ENCODE results near the gene DEK.

DEK gene

DNA sequence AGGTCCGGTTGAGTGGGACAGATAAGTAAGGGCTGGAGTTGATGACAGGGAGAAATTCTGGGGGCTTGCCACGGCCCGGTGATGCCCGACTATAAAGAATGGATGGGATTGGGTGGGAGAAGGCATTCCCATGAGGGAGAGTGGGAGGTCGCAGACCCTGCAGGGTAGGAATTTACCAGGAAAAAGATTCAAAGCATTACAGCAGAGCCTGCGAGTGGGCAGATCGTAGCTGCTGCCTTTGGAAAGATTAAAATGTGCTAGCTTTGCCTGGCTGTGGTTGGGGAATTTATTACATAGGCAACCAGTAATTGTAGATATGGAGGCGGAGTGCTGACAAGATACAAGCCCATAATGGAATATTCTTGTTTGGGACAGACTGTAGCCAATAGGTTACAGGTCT lies 59.6 kb downstream of the DEK start:
- DNase-seq (ENCODE audit: low read depth in 1 of 2, low spot score in 1 of 2) = no peak
- TF ChIP-seq POLR2AphosphoS5 (IDR thresholded peaks at IDR 0.05; ENCODE audit: low read depth) (no peak), CTCF (IDR thresholded peaks at IDR 0.05; ENCODE audit: insufficient read depth, low read length) (no peak), REST (IDR thresholded peaks at IDR 0.05; ENCODE audit: insufficient replicate concordance, low read depth) (no peak), SPI1 (IDR thresholded peaks at IDR 0.05; ENCODE audit: borderline replicate concordance, low read depth) (no peak), GABPA (IDR thresholded peaks at IDR 0.05; ENCODE audit: low read depth) (no peak)
- Histone ChIP-seq H3K27me3 (ENCODE audit: insufficient read depth, poor library complexity, severe bottlenecking) (no peaks in the 10 kb centered on the region), H3K4me3 (replicated peaks; ENCODE audit: insufficient read depth, low read length) (no peak overlapping the region), H3K27ac (replicated peaks) (no peak overlapping the region)

DNA sequence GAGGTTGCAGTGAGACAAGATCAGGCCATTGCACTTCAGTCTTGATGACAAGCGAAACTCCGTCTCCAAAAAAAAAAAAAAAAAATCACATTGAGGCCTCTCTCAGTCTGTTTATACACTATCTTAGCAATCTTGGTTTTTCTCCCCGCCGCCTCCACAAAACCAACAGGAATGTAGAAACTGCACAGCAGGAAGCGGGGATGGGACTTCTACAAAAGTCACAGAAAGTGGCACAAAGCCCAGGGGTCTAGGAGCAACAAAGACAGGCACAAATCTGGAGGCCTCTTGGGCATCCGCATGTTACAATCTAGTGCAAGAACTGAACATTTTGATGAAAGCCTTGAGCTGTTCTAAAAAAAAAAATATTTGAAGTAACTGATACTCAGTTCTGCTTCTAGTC lies 60.5 kb downstream of the DEK start:
- TF ChIP-seq POLR2AphosphoS5 (IDR thresholded peaks at IDR 0.05; ENCODE audit: low read depth) (no peak), GABPA (IDR thresholded peaks at IDR 0.05; ENCODE audit: low read depth) (no peak), CTCF (IDR thresholded peaks at IDR 0.05; ENCODE audit: insufficient read depth, low read length) (no peak), REST (IDR thresholded peaks at IDR 0.05; ENCODE audit: insufficient replicate concordance, low read depth) (no peak), SPI1 (IDR thresholded peaks at IDR 0.05; ENCODE audit: borderline replicate concordance, low read depth) (no peak)
- no peak overlapping the region for H3K4me3 ChIP-seq (replicated peaks; ENCODE audit: insufficient read depth, low read length)
- no peaks in the 10 kb centered on the region for H3K27me3 ChIP-seq (ENCODE audit: insufficient read depth, poor library complexity, severe bottlenecking)
- no peak for DNase-seq (ENCODE audit: low read depth in 1 of 2, low spot score in 1 of 2)
- H3K27ac ChIP-seq (replicated peaks) = no peak overlapping the region

DNA sequence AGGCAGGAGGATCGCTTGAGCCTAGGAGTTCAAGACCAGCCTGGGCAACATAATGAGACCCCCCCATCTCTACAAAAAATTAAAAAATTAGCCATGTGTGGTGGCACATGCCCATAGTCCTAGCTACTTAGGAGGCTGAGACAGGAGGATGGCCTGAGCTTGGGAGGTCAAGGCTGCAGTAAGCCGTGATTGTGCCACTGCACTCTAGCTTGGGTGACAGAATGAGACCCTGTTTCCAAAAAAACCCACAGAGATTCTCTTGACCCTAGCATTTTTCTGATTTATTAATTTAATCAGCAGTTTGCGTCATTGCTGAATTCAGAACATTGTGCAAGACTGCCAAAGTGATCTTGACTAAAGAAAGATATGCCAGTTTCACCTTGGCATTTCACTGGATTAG lies 72.3 kb downstream of the DEK start:
- no peak overlapping the region for H3K4me3 ChIP-seq (replicated peaks; ENCODE audit: insufficient read depth, low read length)
- DNase-seq (ENCODE audit: low read depth in 1 of 2, low spot score in 1 of 2) = no peak
- no peaks in the 10 kb centered on the region for H3K27me3 ChIP-seq (ENCODE audit: insufficient read depth, poor library complexity, severe bottlenecking)
- no peak overlapping the region for H3K27ac ChIP-seq (replicated peaks)
- TF ChIP-seq SPI1 (IDR thresholded peaks at IDR 0.05; ENCODE audit: borderline replicate concordance, low read depth) (no peak), REST (IDR thresholded peaks at IDR 0.05; ENCODE audit: insufficient replicate concordance, low read depth) (no peak), CTCF (IDR thresholded peaks at IDR 0.05; ENCODE audit: insufficient read depth, low read length) (no peak), POLR2AphosphoS5 (IDR thresholded peaks at IDR 0.05; ENCODE audit: low read depth) (no peak), GABPA (IDR thresholded peaks at IDR 0.05; ENCODE audit: low read depth) (no peak)
